Rectal smooth muscle tissue (tissue), 1 donor: ENCODE results near the gene REX1BD.
"Not testable (repeated sequence)": the region's sequence is repeated elsewhere in the genome, so short reads cannot be mapped to it uniquely, and the experiment has no call there.

ENCODE experiments used
- H3K27ac ChIP-seq: one replicate; pipeline ENCODE4 v1.7.0; 2013; ENCODE audit warnings: low read depth, low read length, inconsistent platforms
- H3K27me3 ChIP-seq: one replicate; pipeline ENCODE4 v1.7.0; 2013; ENCODE audit warnings: low read length; ENCODE audit not compliant: control insufficient read depth, insufficient read depth
- H3K36me3 ChIP-seq: one replicate; pipeline ENCODE4 v1.7.0; 2013; ENCODE audit warnings: low read length; ENCODE audit not compliant: control insufficient read depth, insufficient read depth
- H3K4me1 ChIP-seq: one replicate; pipeline ENCODE4 v1.7.0; 2013; ENCODE audit warnings: low read length; ENCODE audit not compliant: control insufficient read depth, insufficient read depth
- H3K4me3 ChIP-seq: one replicate; pipeline ENCODE4 v1.7.0; 2013; ENCODE audit warnings: low read length
- H3K9ac ChIP-seq: one replicate; pipeline ENCODE4 v1.7.0; 2013; ENCODE audit warnings: low read length

REX1BD gene

DNA sequence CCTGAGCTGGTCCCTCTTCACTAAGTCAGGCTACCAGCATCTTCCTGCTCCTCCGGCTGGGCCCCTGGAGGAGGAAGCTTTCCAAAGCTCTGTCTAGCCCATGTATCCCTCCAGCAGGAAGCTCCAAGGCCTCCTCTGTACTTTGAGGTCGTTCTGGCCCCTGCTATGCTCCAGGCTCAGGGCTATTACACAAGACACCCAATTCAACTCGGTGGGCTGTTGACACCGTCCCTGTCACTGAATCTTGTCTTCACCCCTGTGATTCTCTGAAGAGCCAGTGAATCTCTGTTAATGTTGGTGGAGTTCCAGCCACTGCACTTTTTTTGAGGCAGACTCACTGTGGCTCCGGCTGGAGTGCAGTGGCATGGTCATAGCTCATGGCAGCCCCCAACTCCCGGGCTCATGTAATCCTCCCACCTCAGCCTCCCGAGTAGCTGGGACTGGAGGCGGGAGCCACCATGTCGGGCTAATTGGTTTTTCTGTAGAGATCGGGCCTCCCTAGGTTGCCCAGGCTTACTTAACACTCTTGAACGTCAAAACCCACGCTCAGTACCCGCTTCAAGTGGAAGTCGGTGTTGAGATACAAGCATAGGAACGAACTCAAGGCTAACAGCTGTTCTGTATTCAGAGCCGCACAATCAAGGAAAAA, 512 bp upstream of the REX1BD start:
- Histone ChIP-seq H3K4me1 (peaks cover 8% of the 10 kb centered on the region), H3K4me3 (peak overlapping the region; percentile 85), H3K9ac (no peak overlapping the region), H3K27ac (peak overlapping the region; percentile 73), H3K36me3 (peaks cover 3% of the 10 kb centered on the region), H3K27me3 (no peaks in the 10 kb centered on the region)

DNA sequence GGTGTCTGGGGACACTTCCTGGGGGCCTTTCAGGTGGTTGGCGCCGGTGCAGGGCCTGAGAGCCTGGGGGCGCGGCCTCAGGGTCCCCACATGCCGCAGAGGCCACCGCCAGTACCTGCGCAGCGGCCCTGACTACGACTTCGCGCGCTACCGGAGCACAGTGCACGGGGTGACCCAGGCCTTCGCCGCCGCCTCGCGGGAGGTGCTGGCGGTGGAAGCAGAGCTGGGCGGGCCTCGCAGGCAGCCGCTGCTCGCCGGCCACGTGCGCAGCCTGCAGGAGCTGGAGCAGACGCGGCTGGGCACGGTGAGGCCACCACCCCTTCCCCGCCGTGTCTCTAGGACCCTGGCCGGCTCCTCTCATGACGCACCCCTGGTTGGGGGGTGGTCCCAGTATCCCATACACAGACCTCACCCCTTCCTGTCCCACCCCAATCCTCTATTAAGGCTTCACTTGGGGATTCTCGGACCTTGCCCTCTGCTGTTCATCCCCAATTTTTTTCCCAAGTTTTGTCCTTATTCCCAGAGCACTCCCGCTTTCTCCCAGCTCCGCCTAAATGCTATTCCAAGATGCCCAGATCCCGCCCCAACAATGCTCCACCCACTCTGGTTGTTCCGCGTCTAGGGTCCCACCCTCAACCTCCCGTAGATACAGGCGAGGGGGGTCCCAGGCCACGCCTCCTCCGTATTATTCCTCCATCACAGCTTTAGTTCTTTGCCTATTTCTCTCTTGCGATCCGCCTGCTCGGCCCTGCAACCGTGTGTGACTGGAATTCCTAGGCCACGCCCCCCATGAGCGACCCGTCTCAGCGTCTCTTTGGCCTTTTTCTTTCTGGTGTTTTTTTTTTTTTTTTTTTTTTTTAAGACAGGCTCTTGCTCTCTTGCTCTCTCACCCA, 1.0 kb downstream of the REX1BD start:
- Histone ChIP-seq H3K27ac (peak overlapping the region; percentile 73), H3K4me1 (peaks cover 11% of the 10 kb centered on the region), H3K36me3 (peaks cover 3% of the 10 kb centered on the region), H3K9ac (peak overlapping the region; percentile 43), H3K27me3 (no peaks in the 10 kb centered on the region), H3K4me3 (peak overlapping the region; percentile 85)

DNA sequence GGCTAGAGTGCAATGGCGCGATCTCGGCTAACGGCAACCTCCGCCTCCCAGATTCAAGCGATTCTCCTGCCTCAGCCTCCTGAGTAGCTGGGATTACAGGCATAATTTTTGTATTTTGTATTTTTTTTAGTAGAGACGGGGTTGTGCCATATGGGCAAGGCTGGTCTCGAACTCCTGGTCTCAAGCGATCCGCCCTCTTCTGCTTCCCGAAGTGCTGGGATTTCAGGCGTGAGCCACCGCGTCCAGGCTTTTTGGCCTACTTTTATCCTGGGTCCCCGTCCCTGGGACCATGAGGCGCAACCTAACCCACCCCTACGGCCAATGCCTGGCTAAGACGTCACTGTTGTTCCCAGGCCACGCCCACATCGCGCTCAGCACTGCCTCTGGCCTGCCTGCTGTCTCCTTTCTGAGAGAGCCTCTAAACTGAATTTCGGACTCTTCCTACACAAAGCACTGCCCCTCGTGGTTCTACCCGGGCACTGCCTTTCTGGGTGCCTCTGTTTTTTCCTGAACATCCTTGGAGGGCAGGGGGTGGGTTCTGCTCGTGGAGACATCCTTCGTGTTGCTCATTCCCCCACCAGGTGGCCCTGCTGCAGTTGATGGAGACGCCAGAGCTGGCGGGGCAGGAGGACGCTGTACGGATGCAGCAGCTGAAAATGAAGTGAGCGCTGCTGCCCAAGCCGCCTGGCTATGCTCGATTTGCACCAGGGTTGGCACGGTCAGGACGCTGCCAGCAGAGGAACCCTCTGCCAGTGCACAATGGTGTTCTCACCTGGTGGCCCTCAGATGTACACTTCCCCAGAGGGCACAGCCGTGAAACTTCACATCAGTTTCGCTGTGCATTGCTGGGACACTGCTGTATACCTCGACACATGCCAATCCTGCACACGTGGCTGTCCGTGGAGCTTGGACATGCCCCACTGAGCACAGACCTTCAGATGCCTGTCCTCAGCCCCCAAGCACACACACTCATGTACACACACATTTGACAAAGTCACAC, 2.0 kb downstream of the REX1BD start:
- Histone ChIP-seq H3K4me1 (peaks cover 14% of the 10 kb centered on the region), H3K36me3 (peaks cover 3% of the 10 kb centered on the region), H3K27me3 (no peaks in the 10 kb centered on the region), H3K9ac (no peak overlapping the region), H3K27ac (no peak overlapping the region), H3K4me3 (no peak overlapping the region)

DNA sequence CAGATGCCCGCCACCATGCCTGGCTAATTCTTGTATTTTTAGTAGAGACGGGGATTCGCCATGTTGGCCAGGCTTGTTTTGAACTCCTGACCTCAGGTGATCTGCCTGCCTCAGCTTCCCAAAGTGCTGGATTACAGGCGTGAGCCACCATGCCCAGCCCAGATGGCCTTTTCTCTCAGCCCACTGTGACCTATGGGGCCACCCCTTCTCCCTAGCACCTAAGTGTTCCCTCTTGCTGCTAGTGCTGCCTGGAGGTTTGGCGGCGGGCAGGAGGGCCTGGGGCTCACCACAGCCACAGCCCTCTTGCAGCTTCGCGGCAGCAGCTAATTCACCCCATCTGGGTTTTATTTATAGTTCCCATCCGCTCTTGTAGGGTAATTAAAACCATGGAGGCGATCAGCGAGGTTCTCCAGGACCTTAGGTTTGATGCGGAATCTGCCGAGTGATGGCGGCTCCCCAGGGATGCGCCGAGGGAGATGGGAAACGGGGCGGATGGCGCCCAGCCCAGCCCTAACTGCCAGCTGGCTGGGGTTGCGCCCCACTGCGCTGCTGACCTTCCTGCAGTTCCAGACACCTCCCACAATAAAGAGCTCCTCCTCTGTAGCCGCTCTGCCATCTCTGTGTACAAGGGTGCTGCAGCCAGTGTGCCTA, 3.3 kb downstream of the REX1BD start:
- Histone ChIP-seq H3K36me3 (peaks cover 3% of the 10 kb centered on the region), H3K27ac (no peak overlapping the region), H3K4me1 (peaks cover 14% of the 10 kb centered on the region), H3K9ac (no peak overlapping the region), H3K4me3 (no peak overlapping the region), H3K27me3 (no peaks in the 10 kb centered on the region)

DNA sequence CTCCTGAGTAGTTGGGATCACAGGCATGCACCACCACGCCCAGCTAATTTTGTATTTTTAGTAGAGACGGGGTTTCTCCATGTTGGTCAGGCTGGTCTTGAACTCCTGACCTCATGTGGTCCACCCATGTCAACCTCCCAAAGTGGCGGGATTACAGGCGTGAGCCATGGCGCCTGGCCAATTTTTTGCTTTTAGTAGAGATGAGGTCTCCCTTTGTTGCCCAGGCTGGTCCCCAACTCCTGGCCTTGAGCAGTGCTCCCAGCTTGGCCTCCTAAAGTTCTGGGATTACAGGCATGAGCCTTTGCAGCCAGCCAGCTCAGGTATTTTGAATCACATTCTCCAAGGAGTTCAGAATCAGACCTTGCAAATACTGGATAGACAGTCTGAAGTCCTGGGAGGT, 4.1 kb downstream of the REX1BD start:
- H3K9ac ChIP-seq, H3K27ac ChIP-seq, H3K27me3 ChIP-seq, H3K36me3 ChIP-seq, H3K4me3 ChIP-seq: not testable (repeated sequence)
- H3K4me1 ChIP-seq: peaks cover 14% of the 10 kb centered on the region

DNA sequence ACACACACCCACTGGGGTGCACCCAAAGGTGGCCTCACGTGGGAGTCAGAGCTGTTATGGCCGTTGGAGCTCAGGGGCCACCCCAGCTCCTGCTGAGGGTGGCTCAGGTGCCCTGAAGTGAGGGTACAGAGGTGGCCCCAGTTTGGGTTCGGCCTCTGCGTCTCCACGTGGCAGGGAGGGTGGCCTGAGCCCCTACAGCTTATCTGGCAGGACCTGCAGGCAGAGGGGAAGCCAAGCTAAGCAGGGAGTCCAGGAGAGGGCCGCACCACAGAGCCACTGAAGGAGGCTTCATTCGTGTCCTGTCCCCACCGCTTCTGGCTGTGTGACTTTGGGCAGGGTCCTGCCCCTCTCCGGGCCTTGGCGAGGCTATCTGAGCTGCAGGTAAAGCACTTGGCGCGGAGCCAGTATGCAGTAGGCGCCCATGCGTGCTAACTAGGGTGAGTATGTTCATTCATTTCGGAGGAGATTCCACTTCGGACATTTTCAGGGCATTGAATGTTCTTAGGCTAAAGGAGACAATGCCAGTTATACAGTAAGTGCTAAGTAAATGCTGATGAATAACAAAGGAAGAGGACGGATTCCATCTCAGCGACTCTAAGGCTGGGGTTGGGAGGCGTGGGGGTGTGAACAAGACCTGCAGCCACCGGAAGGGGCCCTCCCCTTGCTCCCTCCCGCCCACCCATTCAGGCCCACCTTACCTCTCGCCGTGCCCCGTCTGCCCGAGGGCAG, 4.9 kb downstream of the REX1BD start:
- peaks cover 11% of the 10 kb centered on the region for H3K4me1 ChIP-seq
- no peak overlapping the region for H3K9ac ChIP-seq
- H3K36me3 ChIP-seq: peaks cover 3% of the 10 kb centered on the region
- H3K4me3 ChIP-seq: no peak overlapping the region
- H3K27ac ChIP-seq: no peak overlapping the region
- peaks cover 4% of the 10 kb centered on the region for H3K27me3 ChIP-seq

DNA sequence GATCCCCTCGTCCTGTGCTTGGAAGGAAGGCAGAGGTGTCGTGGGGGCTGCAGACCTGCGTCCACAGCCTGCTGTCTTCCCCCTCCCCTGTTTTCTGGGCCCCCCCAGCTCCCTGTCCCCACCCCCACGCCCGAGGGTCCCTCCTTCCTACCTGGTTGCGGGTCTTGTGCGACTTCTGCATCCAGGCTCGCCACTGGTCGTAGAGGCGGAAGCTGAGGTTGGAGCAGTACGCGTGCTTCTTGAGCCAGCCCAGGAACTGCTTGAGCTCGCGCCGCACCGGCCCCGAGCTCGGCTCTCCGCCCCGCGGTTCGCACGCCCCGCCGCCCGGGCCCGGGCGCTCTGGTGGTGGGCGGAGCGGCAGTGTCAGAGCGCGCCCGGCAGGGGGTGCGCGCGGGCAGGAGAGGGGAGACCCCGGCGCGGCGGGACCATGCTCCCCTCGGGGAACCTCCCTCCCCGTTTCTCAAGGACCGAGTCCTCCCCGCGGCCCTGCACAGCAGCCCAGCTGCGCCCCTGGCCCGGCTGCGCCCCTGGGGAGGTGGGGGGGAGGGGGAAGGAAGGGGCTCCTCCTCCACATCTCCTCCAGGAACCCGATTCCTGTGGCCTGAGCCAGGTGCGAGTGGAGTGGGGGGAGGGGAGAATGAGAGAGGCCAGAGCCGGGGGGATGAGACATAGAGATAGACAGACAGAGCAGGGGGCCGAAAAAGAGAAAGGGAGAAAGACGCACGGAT, 5.7 kb downstream of the REX1BD start:
- H3K4me3 ChIP-seq: peak overlapping the region; percentile 54
- H3K27ac ChIP-seq: no peak overlapping the region
- H3K36me3 ChIP-seq: peaks cover 3% of the 10 kb centered on the region
- peak overlapping the region; percentile 49 for H3K9ac ChIP-seq
- peaks cover 10% of the 10 kb centered on the region for H3K27me3 ChIP-seq
- H3K4me1 ChIP-seq: peaks cover 11% of the 10 kb centered on the region

DNA sequence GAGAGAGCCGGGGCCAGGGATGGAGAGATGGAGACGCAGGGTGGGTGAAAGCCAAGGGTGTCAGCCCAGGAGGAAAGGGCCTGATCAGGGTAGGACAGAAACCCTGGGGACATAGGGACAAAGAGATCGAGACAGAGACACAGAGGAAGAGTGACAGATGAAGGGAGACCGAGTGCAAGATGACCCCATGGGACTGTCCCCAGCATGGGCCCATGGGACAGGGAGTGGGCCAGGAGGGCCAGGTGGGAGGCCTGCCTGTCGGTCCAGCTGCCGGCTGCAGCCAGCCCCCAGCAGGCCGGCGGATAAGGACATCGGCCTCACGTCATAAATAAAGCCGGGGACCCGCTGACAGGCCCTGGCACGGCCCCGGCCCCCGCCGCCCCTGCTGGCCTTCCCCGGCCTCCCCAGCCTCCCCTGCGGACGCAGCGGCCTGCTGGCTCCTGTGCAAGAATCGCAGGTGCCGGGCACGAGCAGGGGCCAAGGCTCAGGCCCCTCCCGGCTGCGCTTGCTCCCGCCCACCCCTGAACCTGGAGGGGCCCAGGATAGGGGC, 6.3 kb downstream of the REX1BD start:
- H3K9ac ChIP-seq: peak overlapping the region; percentile 49
- no peak overlapping the region for H3K27ac ChIP-seq
- H3K27me3 ChIP-seq: peaks cover 17% of the 10 kb centered on the region
- peaks cover 3% of the 10 kb centered on the region for H3K36me3 ChIP-seq
- peaks cover 7% of the 10 kb centered on the region for H3K4me1 ChIP-seq
- H3K4me3 ChIP-seq: peak overlapping the region; percentile 54

DNA sequence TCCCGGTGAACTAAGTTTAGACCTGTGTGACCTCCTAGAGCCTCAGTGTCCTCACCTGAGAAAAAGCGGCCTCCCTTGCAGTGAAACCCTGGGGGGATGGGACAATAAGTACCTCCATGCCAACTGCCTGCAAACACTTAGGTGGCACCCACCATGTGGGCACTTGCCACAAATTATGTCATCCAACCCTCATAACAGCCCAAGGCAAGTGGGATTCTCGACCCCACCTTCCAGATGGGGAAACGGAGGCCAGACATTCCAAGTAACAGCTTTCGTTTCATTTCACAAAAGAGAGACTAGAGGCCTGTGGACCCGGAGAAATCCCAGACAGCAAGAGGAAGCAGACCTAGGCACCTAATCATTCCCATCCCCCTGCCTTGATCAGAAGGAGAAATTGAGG, 6.9 kb downstream of the REX1BD start:
- H3K27ac ChIP-seq: no peak overlapping the region
- peaks cover 7% of the 10 kb centered on the region for H3K4me1 ChIP-seq
- H3K9ac ChIP-seq: peak overlapping the region; percentile 21
- peaks cover 3% of the 10 kb centered on the region for H3K36me3 ChIP-seq
- H3K27me3 ChIP-seq: peaks cover 19% of the 10 kb centered on the region
- no peak overlapping the region for H3K4me3 ChIP-seq

DNA sequence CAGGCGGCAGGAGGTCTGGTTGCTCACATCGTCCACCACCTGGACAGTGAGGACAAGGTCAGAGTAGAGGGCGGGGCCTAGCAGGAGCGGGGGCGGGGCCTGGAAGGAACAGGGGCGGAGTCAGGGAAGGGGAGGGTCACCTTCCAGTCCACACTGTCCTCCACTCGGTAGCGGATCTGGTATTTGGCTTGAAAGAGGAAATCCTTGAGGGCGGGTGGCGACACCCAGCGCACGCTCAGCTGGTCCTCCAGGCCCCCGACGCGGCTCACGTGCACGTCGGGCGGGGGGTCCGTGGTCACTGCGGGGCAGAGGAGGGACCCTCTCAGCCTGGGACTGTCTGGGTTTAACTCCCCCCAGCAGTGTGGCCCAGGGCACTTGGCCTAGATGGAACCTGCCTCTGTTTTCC, 8.2 kb downstream of the REX1BD start:
- Histone ChIP-seq H3K4me3 (no peak overlapping the region), H3K9ac (no peak overlapping the region), H3K27ac (no peak overlapping the region), H3K36me3 (no peaks in the 10 kb centered on the region), H3K27me3 (peaks cover 19% of the 10 kb centered on the region), H3K4me1 (peaks cover 7% of the 10 kb centered on the region)
